ENCODE data around the gene EXOC8. TPM values are rescaled to one million over a fixed set of nuclear protein-coding genes. Genes with fewer than 3 reads are reported as not detected.

Gene EXOC8
- total and polyA plus RNA-seq, 2 of the 13 experiments (the other 11 are each of a cell fraction or from before 2014, with no cell fraction given), result 2.1 to 7.9 TPM

- TF ChIP-seq ZSCAN29 (CRISPR knock-in tag; conservative IDR thresholded peaks at IDR 0.05) (0 out of 2 replicates have a peak, but pooled peaks have one; percentile 17), ZKSCAN5 (CRISPR knock-in tag; IDR thresholded peaks at IDR 0.05) (no peak), ATRX (CRISPR knock-in tag; IDR thresholded peaks at IDR 0.05; ENCODE audit: borderline replicate concordance) (no peak), AKNA (CRISPR knock-in tag; IDR thresholded peaks at IDR 0.05; ENCODE audit: borderline replicate concordance) (no peak), ZGPAT (CRISPR knock-in tag; IDR thresholded peaks at IDR 0.05) (peak; percentile 66), ZNF724P (CRISPR knock-in tag; IDR thresholded peaks at IDR 0.05; ENCODE audit: borderline replicate concordance) (no peak), TEF (CRISPR knock-in tag; IDR thresholded peaks at IDR 0.05) (no peak), BORCS8-MEF2B (CRISPR knock-in tag; IDR thresholded peaks at IDR 0.05) (peak; percentile 42; the same call in 1 of the 2 replicates), ETV5 (CRISPR knock-in tag; IDR thresholded peaks at IDR 0.05; ENCODE audit: borderline replicate concordance) (peak; percentile 42; the same call in 1 of the 2 replicates), ZNF772 (CRISPR knock-in tag; IDR thresholded peaks at IDR 0.05) (0 out of 2 replicates have a peak, but pooled peaks have one; percentile 21), MATR3 (CRISPR knock-in tag; IDR thresholded peaks at IDR 0.05) (no peak), CHD4 (IDR thresholded peaks at IDR 0.05; ENCODE audit: borderline replicate concordance, low read length) (0 out of 2 replicates have a peak, but pooled peaks have one; percentile 35), TFDP2 (CRISPR knock-in tag; IDR thresholded peaks at IDR 0.05) (peak; percentile 70), ZNF614 (CRISPR knock-in tag; IDR thresholded peaks at IDR 0.05; ENCODE audit: borderline replicate concordance) (0 out of 2 replicates have a peak, but pooled peaks have one; percentile 40), SKI (IDR thresholded peaks at IDR 0.05; ENCODE audit: partially characterized antibody) (peak; percentile 83), HDAC1 (CRISPR knock-in tag; IDR thresholded peaks at IDR 0.05) (peak; percentile 86), MIER3 (CRISPR knock-in tag; IDR thresholded peaks at IDR 0.05; ENCODE audit: borderline replicate concordance) (peak; percentile 17), CTCF (CRISPR knock-in tag; IDR thresholded peaks at IDR 0.05) (peak; percentile 45), KLF11 (CRISPR knock-in tag; IDR thresholded peaks at IDR 0.05) (0 out of 2 replicates have a peak, but pooled peaks have one; percentile 77)
These were observed at the start of gene EXOC8 (continued) for GRCh38 chr1:231337472-231338269.

Data from HepG2 (cell line).